GM18909 (cell line): Measurements from ENCODE around the gene NCAPD3.

Experiments used
- ATAC-seq: cut with Tn5 transposase; IDR thresholded peaks from one replicate; pipeline ENCODE4 v1.9.1; 2021; ENCODE audit warnings: mild to moderate bottlenecking; ENCODE audit not compliant: unreplicated experiment, poor library complexity

Gene NCAPD3

GRCh38 chr11:134171951-134172350 is 51.8 kb downstream of the NCAPD3 start:
- no peak for ATAC-seq

GRCh38 chr11:134170919-134171281 is 52.9 kb downstream of the NCAPD3 start:
- ATAC-seq: no peak

DNA sequence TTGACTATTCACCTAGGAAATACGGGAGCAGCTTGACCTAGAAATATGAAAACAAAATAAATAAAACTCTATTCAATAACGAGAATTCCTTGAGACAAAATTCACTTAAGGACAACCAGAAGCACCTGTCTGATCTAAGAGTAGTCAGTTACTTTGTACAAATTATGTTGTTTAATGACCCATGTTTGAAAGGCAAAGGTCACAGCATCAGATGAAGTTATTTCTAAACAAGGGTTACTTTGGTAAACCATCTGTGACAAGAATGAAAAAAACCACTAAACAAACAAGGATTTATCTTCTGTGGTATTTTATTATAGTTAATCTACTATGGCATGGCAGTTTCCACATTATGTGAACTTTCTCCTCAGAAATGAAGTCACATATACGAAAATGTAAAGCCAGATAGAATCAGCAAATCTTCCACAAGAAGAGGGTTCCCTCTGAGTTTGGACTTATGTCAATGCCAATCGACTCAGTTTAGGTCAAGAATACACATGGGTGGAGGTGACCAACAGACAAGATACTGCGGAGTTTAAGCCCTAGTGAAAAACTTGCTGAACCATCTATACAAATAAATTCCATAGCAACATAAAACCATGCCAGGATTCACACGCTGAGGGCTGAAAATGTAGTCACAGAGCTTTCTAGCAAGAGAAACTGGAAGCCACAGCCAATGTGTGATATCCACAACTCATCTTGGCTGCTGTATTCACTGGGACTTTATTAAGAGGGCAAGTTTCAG is 53.4 kb downstream of the NCAPD3 start:
- no peak for ATAC-seq

DNA sequence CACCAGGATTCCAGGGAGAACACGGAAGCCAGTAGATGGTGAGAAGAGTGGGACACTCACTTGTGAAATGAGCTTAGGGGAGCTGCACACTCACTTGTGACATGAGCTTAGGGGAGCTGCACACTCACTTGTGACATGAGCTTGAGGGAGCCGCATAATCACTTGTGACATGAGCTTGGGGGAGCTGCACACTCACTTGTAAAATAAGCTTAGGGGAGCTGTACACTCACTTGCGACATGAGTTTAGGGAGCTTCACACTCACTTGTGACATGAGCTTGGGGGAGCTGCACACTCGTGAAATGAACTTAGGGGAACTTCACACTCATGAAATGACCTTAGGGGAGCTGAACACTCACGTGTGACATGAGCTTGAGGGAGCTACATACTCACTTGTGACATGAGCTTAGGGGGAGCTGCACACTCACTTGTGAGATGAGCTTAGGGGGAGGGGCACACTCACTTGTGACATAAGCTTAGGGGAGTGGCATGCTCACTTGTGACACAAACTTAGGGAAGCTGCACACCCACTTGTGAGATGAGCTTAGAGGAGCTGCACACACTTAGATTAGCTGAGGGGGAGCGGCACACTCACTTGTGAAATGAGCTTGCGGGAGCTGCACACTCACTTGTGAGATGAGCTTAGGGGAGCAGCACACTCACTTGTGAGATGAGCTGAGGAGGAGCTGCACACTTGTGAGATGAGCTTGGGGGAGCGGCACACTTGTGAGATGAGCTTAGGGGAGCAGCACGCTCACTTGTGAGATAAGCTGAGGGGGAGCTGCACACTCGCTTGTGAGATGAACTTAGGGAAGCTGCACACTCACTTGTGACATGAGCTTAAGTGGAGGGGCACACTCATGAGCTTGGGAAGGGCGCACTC is 59.0 kb downstream of the NCAPD3 start:
- ATAC-seq: no peak

DNA sequence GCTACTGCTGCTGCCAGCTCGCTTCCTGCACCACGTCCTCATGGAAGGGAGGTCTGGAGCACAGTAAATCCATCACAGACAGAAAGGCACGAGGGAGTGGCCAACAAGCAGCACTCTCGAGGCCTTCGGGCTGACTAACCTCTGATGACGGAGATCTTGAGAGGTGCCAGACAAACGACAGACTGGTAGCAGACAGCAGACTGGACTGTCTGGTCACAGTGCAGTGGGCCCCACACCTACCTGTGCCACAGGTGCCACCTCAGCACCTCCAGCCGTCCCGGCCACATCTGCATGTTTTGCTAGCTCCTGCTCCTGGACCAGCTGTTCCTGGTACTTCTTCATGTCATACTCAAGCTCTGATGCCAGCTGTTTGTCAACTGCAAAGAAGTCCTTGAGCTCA is 64.1 kb downstream of the NCAPD3 start:
- ATAC-seq: no peak

GRCh38 chr11:134158023-134158422 is 65.7 kb downstream of the NCAPD3 start:
- no peak for ATAC-seq

- no peak for ATAC-seq
Observed at GRCh38 chr11:134157451-134157850, 66.3 kb downstream of the NCAPD3 start.

DNA sequence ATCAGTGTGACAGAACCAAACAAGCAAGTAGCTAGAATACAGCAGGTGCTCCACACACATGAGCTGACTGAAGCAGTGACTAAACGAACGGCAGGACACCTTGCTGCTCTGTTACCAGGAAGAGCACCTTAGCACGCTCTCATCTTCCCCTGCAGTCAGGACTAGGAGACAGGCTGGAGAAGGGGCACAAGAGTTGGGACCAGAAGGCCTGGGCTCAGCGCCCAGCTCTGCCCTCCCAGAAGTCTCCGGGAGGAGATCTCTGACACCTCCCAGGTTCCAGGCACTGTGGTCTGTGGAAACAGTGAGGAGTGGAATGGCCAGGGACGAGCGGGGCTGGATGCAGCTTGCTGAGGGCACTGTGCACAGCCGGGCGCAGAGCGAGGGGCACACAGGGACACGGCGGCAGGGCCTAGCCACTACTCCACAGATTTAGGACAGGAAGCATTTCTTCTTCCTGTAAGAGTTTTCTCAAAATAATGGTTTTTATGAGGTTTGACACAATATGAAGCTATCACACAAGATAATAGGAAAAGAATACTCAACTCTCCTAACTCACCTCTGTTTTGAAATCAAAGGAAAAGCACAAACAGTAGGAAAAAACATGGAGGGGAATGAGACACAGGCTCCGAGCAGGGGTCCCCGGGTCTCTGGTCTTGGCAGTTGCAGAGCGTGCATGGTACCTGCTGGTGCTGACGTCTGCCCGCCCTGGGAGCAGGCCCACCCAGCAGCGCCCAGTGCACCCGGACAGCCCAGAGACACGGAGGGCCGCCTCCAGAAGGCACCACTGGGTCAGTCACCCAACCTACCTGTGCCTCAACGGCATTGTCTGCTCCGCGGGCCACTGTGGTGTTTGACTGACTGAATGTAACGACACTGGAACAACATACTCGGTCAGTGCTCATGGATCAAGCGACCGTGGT is 67.6 kb downstream of the NCAPD3 start:
- ATAC-seq: no peak

DNA sequence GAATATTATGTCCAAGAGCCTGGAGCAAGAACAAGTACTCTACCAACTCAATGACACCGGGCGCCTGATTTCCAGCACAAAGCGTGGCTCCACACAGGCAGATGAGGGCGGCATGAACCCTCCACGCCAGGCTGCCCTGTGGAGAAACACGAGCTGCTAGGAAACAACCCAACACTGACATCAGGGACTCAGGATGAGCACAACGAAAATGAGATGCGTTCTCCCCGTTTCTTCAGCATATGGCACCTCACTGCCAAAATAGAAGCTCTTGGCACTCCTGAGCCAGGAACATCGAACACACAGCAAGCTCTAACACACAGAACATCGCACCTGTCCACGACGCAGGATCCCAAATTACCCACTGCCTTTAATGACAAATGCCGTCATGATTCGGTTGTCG is 68.3 kb downstream of the NCAPD3 start:
- no peak for ATAC-seq

DNA sequence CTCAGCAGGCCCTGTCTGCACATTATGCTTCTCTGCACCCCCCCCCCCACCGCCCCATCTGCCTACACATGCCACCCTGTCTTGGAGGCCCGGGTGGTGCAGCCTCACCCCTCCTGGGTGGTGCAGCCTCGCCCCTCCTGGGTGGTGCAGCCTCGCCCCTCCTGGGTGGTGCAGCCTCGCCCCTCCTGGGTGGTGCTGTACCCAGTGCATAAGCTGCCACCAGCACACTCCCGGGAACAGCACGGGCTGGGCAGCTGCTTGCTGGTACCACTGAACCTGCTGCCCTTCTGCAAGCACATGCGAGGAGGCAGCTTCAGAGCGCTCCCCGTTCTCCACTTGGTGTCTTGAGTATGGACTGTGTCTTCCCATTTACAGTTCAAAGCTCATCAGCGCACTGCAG is 69.3 kb downstream of the NCAPD3 start:
- no peak for ATAC-seq

DNA sequence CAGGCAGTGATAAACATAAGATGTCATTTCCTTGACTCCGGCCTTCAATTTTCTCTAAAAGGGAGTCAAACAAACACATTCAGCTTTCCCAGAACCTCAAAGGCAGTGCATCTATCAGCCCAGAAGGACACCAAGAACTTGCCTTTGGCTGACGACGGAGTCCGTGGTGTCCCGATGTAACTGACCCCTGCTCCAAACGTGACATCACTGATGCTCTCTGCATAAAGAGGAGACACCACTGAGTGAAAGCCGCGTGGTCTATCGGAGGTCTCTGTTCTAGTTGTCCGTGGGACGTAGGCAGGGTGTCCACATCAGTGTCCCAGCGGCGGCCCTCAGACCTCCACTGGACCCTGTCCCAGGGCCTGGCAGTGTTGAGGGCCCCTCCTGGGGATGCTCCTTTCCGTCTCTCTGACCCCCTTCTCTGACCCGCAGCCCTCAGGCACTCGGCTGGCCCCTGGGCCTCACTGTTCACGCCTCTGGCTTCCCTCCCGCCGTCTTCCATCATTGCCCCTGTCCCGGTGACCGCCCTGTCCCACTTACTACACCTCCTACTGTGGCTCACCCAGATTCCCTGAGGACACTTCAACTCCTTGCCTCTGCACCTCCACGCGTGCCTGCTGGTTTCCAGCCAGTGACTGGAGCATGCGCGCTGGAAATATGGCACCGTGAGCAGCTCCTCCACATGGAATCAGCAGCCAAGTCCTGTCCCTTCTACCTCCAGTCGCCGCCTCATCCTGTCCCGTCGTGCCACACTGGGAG is 70.4 kb downstream of the NCAPD3 start:
- ATAC-seq: no peak

- ATAC-seq: no peak
Observed at GRCh38 chr11:134152696-134153095, 71.1 kb downstream of the NCAPD3 start.

DNA sequence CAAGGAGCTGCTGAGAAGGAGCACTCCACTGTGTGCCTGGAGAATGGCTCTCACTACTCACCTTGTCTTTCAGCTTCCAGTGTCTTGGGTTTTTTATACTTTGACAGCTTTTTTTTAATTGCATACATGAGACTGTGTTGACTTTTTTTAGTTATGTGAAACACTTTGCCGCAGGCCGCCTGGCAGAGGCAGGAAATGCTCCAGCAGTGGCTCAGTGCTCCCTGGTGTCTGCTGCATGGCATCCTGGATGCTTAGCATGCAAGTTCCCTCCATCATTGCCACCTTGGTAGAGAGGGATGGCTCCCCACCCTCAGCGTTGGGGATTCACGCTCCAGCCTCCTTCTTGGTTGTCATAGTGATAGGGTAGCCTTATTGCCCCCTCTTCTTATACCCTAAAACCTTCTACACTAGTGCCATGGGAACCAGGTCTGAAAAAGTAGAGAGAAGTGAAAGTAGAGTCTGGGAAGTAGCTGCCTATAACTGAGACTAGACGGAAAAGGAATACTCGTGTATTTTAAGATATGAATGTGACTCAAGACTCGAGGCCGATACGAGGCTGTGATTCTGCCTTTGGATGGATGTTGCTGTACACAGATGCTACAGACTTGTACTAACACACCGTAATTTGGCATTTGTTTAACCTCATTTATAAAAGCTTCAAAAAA is 72.6 kb downstream of the NCAPD3 start:
- no peak for ATAC-seq

- no peak for ATAC-seq
Observed at GRCh38 chr11:134150195-134150903, 73.4 kb downstream of the NCAPD3 start.

DNA sequence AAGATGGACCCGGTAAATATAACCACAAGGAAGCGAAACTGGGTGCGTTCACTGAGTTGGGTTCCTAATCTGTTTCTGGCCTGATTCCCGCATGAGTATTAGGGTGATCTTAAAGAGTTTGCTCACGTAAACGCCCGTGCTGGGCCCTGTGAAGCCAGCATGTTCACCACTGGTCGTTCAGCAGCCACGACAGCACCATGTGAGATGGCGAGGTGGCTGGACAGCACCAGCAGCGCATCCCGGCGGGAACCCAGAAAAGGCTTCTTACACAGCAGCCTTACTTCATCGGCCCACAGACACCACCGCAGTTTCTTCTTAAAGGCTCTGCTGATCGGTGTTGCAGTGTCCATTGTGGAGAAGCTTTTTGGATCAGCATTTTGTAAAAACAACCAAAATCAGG is 74.4 kb downstream of the NCAPD3 start:
- no peak for ATAC-seq

- ATAC-seq: no peak
Observed at GRCh38 chr11:134146598-134146997, 77.2 kb downstream of the NCAPD3 start.

GRCh38 chr11:134145715-134146114 is 78.1 kb downstream of the NCAPD3 start:
- no peak for ATAC-seq

- ATAC-seq: no peak
Observed at GRCh38 chr11:134144744-134145143, 79.0 kb downstream of the NCAPD3 start.

GRCh38 chr11:134143801-134144200 is 80.0 kb downstream of the NCAPD3 start:
- ATAC-seq: no peak
